ENCODE results near the gene SPDYA.

Gene SPDYA

GRCh38 chr2:28828382-28828781 is 17.7 kb downstream of the SPDYA start:
- ATAC-seq = no peak

DNA sequence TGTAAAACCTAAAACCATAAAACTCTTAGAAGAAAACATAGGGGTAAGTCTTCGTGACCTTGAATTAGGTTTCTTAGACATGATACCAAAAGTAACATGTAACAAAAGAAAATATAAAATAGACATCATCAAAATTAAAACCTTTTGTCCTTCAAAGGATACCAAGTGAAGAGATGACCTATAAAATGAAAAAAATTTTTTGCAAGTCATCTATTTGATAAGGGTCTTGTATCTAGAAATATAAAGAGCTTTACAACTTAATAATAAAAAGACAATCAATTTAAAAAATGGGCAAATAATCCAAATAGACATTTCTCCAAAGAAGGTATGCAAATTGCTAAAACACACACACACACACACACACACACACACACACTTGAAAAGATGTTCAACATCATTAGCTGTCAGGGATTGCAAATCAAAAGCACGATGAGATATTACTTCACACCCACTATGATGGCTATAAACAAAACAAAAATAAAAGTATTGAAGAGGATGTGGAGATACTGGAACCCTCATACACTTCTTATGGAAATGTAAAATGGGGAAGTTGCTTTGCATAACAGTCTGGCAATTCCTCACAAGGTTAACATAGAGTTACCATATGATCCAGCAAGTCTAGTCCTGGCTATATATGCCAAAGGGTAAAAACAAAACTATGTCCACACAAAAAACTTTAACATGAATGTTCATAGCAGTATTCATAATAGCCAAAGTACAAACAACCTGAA is 23.3 kb downstream of the SPDYA start:
- no peak for ATAC-seq

DNA sequence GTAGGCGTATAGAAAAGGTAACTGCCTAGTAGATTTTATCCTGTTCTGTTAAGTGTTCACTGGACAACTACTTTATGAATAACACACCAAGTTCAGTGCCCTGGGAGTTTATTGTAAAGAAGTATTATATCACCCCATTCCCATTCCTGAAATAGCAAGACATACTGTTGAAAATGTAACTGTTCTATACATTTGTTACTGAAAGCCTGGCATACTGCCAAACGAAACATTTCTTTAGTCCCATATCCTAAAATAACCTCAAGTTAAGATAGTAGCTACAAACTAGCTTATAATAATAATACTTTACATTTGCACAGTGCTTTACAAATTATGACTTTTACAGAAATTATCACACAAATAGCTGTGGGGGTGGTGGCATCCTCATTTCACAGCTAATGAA is 25.1 kb downstream of the SPDYA start:
- ATAC-seq = no peak

DNA sequence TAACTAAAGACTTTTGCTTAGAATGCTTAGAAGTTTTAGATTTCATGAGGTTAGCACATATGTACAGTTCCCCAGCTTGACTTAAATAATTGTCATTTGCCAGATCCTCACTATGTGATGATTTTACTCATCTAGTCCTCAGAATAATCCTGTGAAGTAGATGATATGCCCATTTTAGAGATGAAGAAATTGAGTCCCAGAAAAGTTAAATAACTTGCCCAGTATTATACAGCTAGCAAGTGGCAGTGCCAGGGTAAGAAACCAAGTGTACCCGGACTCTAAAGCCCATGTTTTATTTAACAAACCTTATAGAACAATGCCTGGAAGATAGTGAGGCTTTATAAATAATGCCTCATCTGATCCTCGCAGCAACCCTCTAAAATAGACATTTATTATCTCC is 28.3 kb downstream of the SPDYA start:
- ATAC-seq = no peak

GRCh38 chr2:28842042-28842441 is 31.4 kb downstream of the SPDYA start:
- ATAC-seq = no peak

GRCh38 chr2:28855193-28855592 is 44.6 kb downstream of the SPDYA start:
- ATAC-seq = no peak

- ATAC-seq = no peak
Measured at GRCh38 chr2:28855977-28856376, 45.3 kb downstream of the SPDYA start.

- no peak for ATAC-seq
Measured at GRCh38 chr2:28868611-28869010, 58.0 kb downstream of the SPDYA start.

GRCh38 chr2:28869494-28870145 is 59.0 kb downstream of the SPDYA start:
- peak; percentile 6 to 9 for ATAC-seq

GRCh38 chr2:28870146-28870891 is 59.7 kb downstream of the SPDYA start, which contains the start of gene TRMT61B:
TSS of gene TRMT61B (minus strand) at chr2:28870309. CDS start at chr2:28870277, 32 bp downstream.
- peak; percentile 94 to 97 for ATAC-seq

GRCh38 chr2:28871620-28872019 is 61.0 kb downstream of the SPDYA start:
- no peak for ATAC-seq

- ATAC-seq = no peak
Measured at GRCh38 chr2:28880193-28880592, 69.6 kb downstream of the SPDYA start.

DNA sequence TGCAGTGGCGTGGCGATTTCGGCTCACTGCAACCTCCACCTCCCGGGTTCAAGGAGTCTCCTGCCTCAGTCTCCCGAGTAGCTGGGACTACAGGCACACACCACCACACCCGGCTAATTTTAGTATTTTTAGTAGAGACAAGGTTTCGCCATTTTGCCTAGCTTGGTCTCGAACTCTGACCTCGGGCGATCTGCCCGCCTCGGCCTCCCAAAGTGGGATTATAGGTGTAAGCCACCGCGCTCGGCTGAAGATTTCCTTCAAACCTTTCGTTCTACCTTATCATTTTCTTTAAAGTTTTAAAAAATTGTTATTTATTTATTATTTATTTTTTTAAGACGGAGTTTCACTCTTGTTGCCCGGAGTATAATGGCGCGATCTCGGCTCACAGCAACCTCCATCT is 82.9 kb downstream of the SPDYA start:
- no peak for ATAC-seq

- peak; percentile 90 to 95 for ATAC-seq
Measured at GRCh38 chr2:28894470-28895188, 84.0 kb downstream of the SPDYA start, which contains the start of gene WDR43. TSS of gene WDR43 (plus strand) at chr2:28894667. CDS start at chr2:28894699, 32 bp downstream.

- ATAC-seq = peak; percentile 47 to 48
Measured at GRCh38 chr2:28895189-28895893, 84.7 kb downstream of the SPDYA start.

DNA sequence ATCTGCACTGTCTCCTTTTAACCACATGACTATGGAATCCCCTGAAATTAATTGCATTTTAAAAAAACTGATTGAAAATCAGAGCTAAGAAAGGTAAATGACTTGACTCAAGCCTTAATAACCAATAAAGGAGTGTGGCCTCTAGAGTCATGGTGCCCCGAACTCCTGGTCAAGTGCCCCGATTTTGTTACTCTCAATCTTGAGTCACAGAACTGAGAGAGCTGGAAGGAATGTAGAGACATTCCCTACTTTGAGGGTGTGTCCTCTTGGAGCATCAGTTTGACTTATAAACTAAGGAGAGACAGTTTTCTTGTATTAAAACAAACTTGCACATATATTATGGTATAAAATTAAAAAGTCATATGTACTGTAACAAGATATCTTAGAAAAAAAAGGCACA is 86.3 kb downstream of the SPDYA start:
- ATAC-seq = no peak

DNA sequence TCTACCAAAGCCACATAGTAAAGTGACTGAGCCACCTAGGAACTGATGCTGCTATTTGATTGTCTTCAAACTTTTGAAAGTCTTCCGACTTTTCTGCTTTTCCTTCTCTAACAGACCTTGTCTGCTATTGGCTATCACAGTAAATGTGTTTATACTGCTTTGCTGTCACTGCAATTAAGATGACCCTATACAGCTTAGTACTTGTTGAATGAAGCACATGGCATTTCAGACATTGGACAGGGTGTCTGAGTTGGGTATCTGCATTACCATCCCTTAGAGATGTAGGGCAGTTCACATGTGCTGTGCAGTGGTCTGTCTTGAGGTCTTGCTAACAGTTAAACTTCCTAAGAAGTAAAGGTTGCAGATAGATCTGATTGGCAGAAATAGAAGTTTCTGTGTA is 87.4 kb downstream of the SPDYA start:
- no peak for ATAC-seq

All from activated CD4-positive, CD25-positive, alpha-beta regulatory T cell treated with anti-CD3 and anti-CD28 coated beads, Interleukin-2, amount 50 U/mL, for 24 hours (primary cell).